Hepatocyte (in vitro differentiated cells): ENCODE results near the gene RBM27. TPM values are rescaled to one million over a fixed set of nuclear protein-coding genes. Genes with fewer than 3 reads are reported as not detected.

Experiments used
- DNase-seq: peaks from one replicate; pipeline ENCODE4 v3.0.0-alpha.2; 2016; ENCODE audit warnings: low spot score
- H2AFZ ChIP-seq: fragments of 200-600 bp; sonication (generic); 2 replicates; pipeline ENCODE4 v1.6.0; 2016; ENCODE audit warnings: antibody characterized with exemption, mild to moderate bottlenecking
- H3K27ac ChIP-seq: fragments of 200-600 bp; sonication (generic); 2 replicates; pipeline ENCODE4 v1.5.1; 2016; ENCODE audit warnings: mild to moderate bottlenecking
- H3K27me3 ChIP-seq: fragments of 200-600 bp; sonication (generic); 2 replicates; pipeline ENCODE4 v1.6.1; 2016
- H3K36me3 ChIP-seq: fragments of 200-600 bp; sonication (generic); replicated peaks from 2 replicates; pipeline ENCODE4 v1.5.1; 2016; ENCODE audit warnings: low read depth; ENCODE audit not compliant: insufficient read depth
- H3K4me1 ChIP-seq: fragments of 200-600 bp; sonication (generic); 2 replicates; pipeline ENCODE4 v1.5.1; 2016; ENCODE audit warnings: mild to moderate bottlenecking, moderate library complexity; ENCODE audit not compliant: insufficient read depth
- H3K4me2 ChIP-seq: fragments of 200-600 bp; sonication (generic); 2 replicates; pipeline ENCODE4 v1.6.0; 2016
- H3K4me3 ChIP-seq: fragments of 200-600 bp; sonication (generic); 2 replicates; pipeline ENCODE4 v1.5.1; 2016; ENCODE audit warnings: mild to moderate bottlenecking
- H3K79me2 ChIP-seq: fragments of 200-600 bp; sonication (generic); 2 replicates; pipeline ENCODE4 v1.6.0; 2017; ENCODE audit warnings: mild to moderate bottlenecking
- H3K9me2 ChIP-seq: fragments of 200-600 bp; sonication (generic); replicated peaks from 2 replicates; pipeline ENCODE4 v1.6.0; 2017; ENCODE audit warnings: mild to moderate bottlenecking; ENCODE audit not compliant: insufficient read depth
- H3K9me3 ChIP-seq: fragments of 200-600 bp; sonication (generic); 2 replicates; pipeline ENCODE4 v1.5.1; 2016; ENCODE audit warnings: low read depth, mild to moderate bottlenecking
- H4K20me1 ChIP-seq: fragments of 200-600 bp; sonication (generic); 2 replicates; pipeline ENCODE4 v1.6.0; 2016; ENCODE audit warnings: mild to moderate bottlenecking; ENCODE audit not compliant: insufficient read depth, poor library complexity, severe bottlenecking
- CTCF ChIP-seq: fragments of 200-600 bp; sonication (generic); IDR thresholded peaks from 2 replicates; pipeline ENCODE4 v1.5.1; 2016; ENCODE audit warnings: antibody characterized with exemption, mild to moderate bottlenecking; ENCODE audit not compliant: poor library complexity
- EZH2 ChIP-seq: fragments of 200-600 bp; sonication (generic); IDR thresholded peaks from 2 replicates; pipeline ENCODE4 v1.6.1; 2016; ENCODE audit warnings: antibody characterized with exemption, mild to moderate bottlenecking, borderline replicate concordance
- EZH2phosphoT487 ChIP-seq: fragments of 200-600 bp; sonication (generic); IDR thresholded peaks from one replicate; pipeline ENCODE4 v1.6.1; 2018; ENCODE audit warnings: antibody characterized with exemption, mild to moderate bottlenecking, low read depth, moderate library complexity; ENCODE audit not compliant: unreplicated experiment, severe bottlenecking
- WGBS: methylation state at CpG from one replicate; pipeline ENCODE4 v1.1.6; 2016; ENCODE audit warnings: low lambda C conversion rate; ENCODE audit errors: missing lambda C conversion rate; 5-methylcytosine and 5-hydroxymethylcytosine counted together
- polyA plus RNA-seq: library from polyadenylated mRNA; unstranded; fragments of >200 nt; fragmentation: Nextera tagmentation; extraction: Ambion mirVana; gene quantifications from 2 replicates; pipeline ENCODE4 v1.2.1, GENCODE V29; 2016
- total RNA-seq: library from RNA; depleted of rRNA; stranded (reverse); fragments of >200 nt; gene quantifications from 2 replicates; pipeline ENCODE4 v1.2.3, GENCODE V29; 2014

RBM27 gene
- total and polyA plus RNA-seq, 2 experiments from 2014 or later, result 3.0 to 28.8 TPM

- Histone ChIP-seq H3K4me2 (no peak overlapping the region), H3K79me2 (peaks cover 6% of the 10 kb centered on the region), H3K27ac (no peak overlapping the region), H3K9me2 (no peaks in the 10 kb centered on the region), H4K20me1 (no peaks in the 10 kb centered on the region), H3K27me3 (no peaks in the 10 kb centered on the region), H3K9me3 (no peaks in the 10 kb centered on the region), H3K4me3 (no peak overlapping the region), H3K4me1 (no peaks in the 10 kb centered on the region), H3K36me3 (no peaks in the 10 kb centered on the region), H2AFZ (no peak overlapping the region)
- TF ChIP-seq EZH2phosphoT487 (no peak), CTCF (no peak), EZH2 (no peak)
- DNase-seq, result no peak
- 97% methylated on average over 1 of the region's 1 CpG for WGBS
Measured at GRCh38 chr5:146238973-146239372, 35.6 kb downstream of the RBM27 start.

- Histone ChIP-seq H4K20me1 (no peaks in the 10 kb centered on the region), H3K9me2 (no peaks in the 10 kb centered on the region), H3K27ac (no peak overlapping the region), H3K4me2 (no peak overlapping the region), H3K36me3 (no peaks in the 10 kb centered on the region), H2AFZ (no peak overlapping the region), H3K79me2 (peaks cover 6% of the 10 kb centered on the region), H3K27me3 (no peaks in the 10 kb centered on the region), H3K4me1 (no peaks in the 10 kb centered on the region), H3K4me3 (no peak overlapping the region), H3K9me3 (no peaks in the 10 kb centered on the region)
- no peak for DNase-seq
- TF ChIP-seq EZH2, result no peak
- TF ChIP-seq CTCF, result no peak
- no peak for TF ChIP-seq EZH2phosphoT487
- WGBS, result 96% methylated on average over 2 of the region's 2 CpGs
Measured at GRCh38 chr5:146240951-146241350, 37.5 kb downstream of the RBM27 start.

GRCh38 chr5:146243247-146243646 lies 39.8 kb downstream of the RBM27 start:
- Histone ChIP-seq H3K36me3 (no peaks in the 10 kb centered on the region), H3K79me2 (peaks cover 11% of the 10 kb centered on the region), H3K4me2 (no peak overlapping the region), H3K4me1 (no peaks in the 10 kb centered on the region), H3K27ac (no peak overlapping the region), H3K9me2 (no peaks in the 10 kb centered on the region), H3K9me3 (no peaks in the 10 kb centered on the region), H2AFZ (no peak overlapping the region), H3K27me3 (no peaks in the 10 kb centered on the region), H3K4me3 (no peak overlapping the region), H4K20me1 (no peaks in the 10 kb centered on the region)
- no peak for TF ChIP-seq EZH2
- no peak for TF ChIP-seq EZH2phosphoT487
- DNase-seq, result no peak
- WGBS, result 96% methylated on average over 3 of the region's 3 CpGs

GRCh38 chr5:146248561-146248960 lies 45.2 kb downstream of the RBM27 start:
- H3K27ac ChIP-seq, result no peak overlapping the region
- no peaks in the 10 kb centered on the region for H3K9me3 ChIP-seq
- H3K4me3 ChIP-seq, result no peak overlapping the region
- H3K4me1 ChIP-seq, result no peaks in the 10 kb centered on the region
- H3K79me2 ChIP-seq, result peaks cover 5% of the 10 kb centered on the region
- H2AFZ ChIP-seq, result no peak overlapping the region
- DNase-seq, result no peak
- no peak for TF ChIP-seq CTCF
- TF ChIP-seq EZH2phosphoT487, result no peak
- TF ChIP-seq EZH2, result no peak
- H3K36me3 ChIP-seq, result no peaks in the 10 kb centered on the region
- 97% methylated on average over 5 of the region's 5 CpGs for WGBS
- H4K20me1 ChIP-seq, result no peaks in the 10 kb centered on the region
- no peak overlapping the region for H3K4me2 ChIP-seq
- no peaks in the 10 kb centered on the region for H3K27me3 ChIP-seq
- no peaks in the 10 kb centered on the region for H3K9me2 ChIP-seq
